Hepatic stellate cell (primary cell): ENCODE results near the gene TFAP2E.

ENCODE experiments used
- DNase-seq: peaks from one replicate; pipeline ENCODE4 v3.0.0; 2011; ENCODE audit warnings: low spot score

TFAP2E gene

DNA sequence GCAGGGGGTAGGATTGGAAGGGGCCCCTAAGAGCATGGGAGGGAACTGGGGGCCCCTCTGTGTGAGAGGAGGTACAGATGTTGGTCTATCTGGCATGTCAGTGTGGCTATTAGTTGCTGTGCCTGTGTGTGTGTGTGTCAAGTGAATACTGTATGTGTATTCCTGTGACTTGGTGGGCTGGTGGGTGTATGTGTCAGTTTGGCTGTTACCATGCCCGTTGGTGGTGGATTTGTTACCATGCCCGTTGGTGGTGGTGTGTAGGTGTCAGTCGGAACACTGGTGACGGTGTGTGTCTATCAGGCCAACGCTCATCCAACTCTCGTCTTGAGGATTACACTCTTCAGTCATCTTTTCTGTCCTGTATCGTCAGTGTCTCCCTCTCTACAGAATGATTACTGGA lies 22.6 kb downstream of the TFAP2E start:
- DNase-seq, result no peak

DNA sequence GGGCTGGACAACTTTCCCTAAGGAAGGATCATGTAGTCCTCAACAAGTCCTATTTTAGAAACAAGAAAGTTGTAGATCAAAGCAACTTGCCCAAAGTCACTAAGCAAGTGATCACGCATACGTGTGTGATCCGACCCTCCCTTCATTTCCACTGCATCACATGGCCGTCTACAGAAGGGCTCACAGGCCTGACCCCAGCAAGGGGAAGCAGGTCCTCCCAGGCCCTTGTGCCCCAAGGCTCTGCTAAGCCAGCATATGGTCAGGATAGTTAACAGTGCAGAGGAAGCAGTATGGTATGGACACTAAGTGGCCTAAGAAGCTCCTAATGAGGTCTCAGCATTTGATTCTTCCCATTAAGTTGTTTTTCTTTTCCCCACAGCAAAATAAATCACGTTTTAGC lies 24.8 kb downstream of the TFAP2E start:
- DNase-seq, result no peak

DNA sequence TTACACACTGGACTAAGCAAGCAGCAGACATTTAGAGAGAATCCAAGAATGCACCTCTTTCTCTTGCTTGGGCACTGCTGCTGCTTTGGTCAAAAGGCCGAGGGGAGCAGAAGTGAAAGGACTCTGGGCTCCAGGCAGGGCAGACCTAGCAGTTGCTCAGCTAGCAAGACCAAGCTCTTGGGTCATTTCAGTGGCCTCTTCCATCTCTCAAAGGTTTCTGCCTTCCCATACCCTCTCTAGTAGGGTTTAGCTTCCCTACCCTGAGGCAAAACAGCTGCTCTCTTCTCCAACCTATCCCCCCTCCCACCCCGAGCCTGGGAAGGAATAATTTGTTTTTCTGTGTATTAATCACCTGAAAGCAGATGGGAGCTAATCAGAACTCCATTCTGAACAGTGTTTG lies 25.8 kb downstream of the TFAP2E start:
- DNase-seq, result no peak

- no peak for DNase-seq
Measured at GRCh38 chr1:35599411-35599810, 26.3 kb downstream of the TFAP2E start.

- no peak for DNase-seq
Measured at GRCh38 chr1:35600593-35600992, 27.5 kb downstream of the TFAP2E start.

DNA sequence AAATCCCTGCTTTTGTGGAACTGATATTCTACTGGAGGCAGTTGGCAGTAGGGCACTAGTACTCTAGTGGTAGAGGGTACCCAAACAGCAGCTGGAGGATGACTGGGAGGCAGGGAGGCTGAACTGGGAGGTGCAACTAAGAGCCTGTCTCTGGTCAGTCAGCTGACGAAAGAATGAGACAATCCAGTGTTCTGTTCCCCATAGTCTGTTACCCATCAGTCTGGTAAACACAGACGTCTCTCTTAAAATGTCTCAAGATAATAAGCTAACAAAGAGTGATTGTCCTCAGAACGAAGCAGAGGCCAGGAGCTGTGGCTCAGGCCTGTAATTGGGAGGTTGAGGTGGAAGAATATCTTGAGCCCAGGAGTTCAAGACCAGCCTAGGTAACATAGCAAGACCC lies 30.4 kb downstream of the TFAP2E start:
- no peak for DNase-seq

- no peak for DNase-seq
Measured at GRCh38 chr1:35603941-35604340, 30.8 kb downstream of the TFAP2E start.

DNA sequence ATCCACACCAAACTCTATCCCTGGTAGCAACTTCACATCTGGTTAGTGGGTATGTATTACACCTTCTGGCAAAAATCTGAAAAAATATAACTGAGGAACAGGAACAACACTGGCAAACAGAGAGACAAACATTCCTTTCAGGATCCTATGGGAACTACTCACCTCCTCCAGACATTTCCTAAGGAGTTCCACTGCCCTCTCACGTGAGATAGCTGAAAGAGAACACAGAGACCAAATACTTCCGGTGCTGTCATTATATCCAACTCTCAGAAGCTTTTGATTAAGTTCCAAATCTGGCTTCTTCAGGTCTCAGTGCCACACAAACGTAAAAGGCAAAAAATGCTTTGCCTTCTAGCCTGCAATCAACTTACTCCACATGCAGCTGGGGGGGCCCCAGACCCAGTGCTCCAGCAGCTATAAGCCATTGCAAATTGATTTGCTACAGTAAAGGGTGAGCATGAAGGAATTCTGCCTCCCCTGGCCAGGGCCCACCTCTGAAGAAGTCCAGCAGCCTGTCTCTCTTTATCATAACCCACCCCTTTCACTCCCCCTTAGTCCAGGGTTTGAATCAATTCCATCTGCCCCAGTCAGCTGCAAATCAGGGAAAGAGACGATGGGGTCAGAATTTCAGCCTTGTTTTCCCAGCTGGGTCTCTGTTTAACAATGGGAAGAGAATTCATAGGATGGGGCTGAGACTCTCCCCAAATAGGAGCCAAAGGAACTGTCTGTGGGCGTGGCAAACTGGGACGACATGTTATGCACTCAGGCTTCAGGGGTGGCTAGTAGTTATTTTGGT lies 32.2 kb downstream of the TFAP2E start:
- no peak for DNase-seq

- peak; percentile 46 for DNase-seq
Measured at GRCh38 chr1:35605867-35606182, 32.7 kb downstream of the TFAP2E start.

DNA sequence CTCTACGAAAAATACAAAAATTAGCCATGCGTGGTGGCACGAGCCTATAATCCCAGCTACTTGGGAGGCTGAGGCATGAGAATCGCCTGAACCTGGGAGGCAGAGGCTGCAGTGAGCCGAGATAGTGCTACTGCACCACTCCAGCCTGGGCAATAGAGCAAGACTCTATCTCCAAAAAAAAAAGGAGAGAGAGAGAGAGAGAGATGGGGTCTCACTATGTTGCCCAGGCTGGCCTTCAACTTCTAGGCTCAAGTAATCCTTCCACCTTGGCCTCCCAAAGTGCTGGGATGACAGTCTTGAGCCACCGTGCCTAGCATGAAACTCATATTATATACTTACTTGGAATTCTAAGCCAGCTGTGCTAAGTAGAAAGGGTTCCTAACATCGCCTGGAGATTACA lies 38.5 kb downstream of the TFAP2E start:
- DNase-seq, result no peak

DNA sequence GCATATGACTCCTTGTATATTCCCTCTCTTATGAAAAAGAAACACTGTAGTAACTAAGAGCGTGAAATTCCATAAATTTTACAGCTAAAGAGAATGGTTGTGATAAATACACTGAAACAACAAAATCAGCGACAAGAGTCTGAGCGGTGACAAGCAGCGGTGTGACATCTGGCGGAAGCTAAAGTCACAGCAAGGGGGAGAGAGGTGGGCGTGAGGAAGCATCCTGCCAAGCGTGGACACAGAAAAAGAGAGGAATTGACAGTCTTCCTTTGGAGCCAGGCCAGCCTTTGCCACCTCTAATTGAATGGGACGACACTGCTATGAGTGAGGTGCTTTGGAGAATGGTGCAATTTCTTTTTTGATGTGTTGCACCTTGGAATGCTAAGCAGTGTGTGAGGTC lies 42.3 kb downstream of the TFAP2E start:
- no peak for DNase-seq

DNA sequence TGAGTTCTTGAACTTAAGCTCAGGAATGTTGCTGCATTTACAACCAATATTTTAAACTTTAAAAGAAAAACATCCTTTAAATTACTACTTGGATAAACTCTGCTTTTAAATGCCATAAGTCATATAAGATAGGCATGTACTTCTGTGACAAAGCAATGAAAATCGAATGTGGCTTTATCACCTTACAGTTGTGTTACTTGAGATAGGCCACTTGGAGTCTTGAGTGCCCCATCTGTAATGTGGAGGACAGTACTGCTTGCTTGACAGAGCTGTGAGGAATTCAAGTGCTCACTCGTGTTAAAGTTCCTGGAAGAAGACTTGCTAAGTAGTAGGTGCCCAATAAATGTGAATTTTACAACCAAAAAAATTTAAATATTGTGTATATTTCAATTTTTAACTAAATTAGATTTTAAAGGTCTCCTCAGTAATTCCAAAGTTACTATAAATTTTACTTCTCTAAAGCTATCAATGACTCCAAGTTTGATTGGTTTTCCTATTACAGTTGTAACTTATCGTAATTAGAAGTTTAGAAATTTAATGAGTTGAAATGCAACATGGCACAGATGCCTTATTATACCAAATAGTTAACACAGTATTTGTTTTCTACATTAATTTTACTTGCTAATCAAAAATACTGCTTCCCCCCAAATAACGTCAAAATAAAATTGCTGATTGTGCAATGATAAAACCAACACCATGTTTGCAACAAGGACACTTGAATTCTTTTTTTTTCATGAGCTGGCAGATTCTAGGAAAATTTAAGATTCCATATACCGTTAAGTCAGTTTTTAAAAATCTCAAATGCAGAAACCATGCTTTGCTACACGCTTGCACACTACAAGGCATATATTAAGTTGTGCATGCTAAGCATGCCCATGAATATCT lies 46.4 kb downstream of the TFAP2E start:
- DNase-seq, result no peak

DNA sequence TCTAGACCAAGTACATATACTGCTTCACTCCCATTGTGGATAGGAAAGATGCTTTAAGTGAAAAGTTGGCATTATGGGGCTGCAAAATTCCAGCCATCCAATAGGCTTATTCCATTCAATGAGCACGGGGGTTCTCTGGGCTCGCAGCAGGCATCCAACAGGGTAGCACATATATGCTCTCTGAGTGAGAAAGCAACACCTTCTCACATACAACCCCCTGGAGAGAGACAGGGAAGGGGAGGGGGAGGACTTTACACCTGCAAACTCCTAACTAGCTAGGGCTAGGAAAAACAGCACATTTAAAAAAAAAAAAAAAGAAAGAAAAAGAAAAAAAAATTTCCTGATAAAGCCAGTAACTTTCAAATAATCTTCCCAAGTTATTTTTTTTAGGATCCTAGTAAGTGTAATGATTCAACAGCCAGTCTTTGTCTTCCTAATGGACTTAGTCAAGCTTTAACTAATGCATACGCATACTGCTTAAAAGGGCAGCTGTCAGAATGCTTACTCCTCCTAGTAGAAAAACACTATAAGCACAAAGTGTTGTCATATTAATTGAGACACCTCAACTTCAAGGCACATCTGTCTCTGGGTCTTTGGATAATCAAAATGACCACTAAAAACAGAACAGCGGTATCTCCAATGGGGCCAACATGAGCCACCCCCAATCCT lies 49.5 kb downstream of the TFAP2E start:
- no peak for DNase-seq

DNA sequence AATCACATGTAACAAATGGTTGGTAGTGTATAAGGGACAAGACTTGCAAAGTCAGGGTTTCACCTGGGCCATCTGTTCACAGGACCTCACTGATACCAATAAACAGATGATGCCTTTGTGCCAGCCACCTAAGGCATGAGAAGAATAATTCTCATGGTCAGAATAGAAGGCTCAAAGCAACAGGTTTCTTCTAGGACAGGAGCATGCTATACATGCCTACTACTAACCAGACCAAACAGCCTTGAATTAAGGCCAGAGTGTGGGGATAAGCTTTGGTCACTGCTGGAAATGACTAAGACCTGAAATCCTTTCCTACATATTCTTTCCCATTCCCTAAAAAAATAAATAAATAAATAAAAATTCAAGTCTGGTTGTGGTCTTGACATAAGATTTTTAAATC lies 50.7 kb downstream of the TFAP2E start:
- no peak for DNase-seq

- no peak for DNase-seq
Measured at GRCh38 chr1:35629051-35629450, 55.9 kb downstream of the TFAP2E start.

DNA sequence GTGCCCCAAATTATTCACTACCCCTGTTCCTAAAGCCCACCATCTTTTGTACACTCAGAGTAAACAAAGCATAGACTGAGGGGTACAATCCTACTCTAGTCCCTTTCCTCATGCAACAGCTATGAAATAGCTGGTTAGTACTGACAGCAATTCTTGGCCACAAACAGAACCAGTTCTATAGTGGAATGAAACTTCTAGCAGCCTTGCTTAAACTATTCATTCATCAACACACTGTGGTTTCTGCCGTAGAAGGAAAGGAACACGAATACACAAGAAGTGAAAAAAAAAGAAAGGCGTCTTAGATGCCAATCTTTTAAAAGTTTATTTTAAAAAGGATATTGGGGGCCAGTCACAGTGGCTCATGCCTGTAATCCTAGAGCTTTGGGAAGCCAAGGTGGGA lies 58.3 kb downstream of the TFAP2E start:
- DNase-seq, result no peak

GRCh38 chr1:35633547-35633946 lies 60.4 kb downstream of the TFAP2E start:
- no peak for DNase-seq

GRCh38 chr1:35637401-35637809 lies 64.3 kb downstream of the TFAP2E start:
- peak; percentile 45 for DNase-seq

DNA sequence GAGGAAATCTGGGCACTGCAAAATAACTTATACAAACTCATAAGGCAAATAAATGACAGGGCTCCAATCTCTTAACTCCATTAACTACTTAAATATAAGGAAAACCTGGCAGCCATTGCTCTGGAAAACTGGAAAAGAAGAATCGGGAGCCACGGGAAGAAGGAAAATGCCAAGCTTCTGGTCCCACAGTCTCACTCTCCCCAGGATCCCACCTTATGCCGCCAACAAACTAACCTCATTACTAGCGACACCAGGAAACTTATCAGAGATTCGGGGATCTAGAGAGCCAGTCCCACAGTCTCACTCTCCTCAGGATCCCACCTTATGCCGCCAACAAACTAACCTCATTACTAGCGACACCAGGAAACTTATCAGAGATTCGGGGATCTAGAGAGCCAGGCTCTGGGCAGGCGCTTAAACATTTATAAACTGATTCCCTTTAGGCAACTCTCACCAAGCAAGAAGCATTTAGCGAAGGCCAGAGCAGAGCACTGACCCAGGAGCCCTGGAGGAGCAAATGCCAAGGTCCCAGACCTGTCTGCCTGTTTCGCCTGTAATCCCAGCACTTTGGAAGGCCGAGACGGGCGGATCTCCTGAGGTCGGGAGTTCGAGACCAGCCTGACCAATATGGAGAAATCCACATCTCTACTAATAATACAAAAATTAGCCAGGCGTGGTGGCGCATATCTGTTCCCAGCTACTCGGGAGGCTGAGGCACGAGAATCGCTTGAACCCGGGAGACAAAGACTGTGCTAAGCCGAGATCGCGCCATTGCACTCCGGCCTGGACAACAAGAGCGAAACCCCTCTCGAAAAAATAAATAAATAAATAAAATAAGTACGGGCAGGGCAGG lies 67.5 kb downstream of the TFAP2E start:
- no peak for DNase-seq

- DNase-seq, result peak; percentile 88
Measured at GRCh38 chr1:35641233-35641866, 68.2 kb downstream of the TFAP2E start, which contains the start of gene PSMB2. TSS of gene PSMB2 (minus strand) at chr1:35641526. CDS start at chr1:35641432, 94 bp downstream.

GRCh38 chr1:35642471-35642955 lies 69.4 kb downstream of the TFAP2E start:
- no peak for DNase-seq
